Keratinocyte (primary cell): Measurements from ENCODE around the gene CUL1.

Experiments used
- CTCF ChIP-seq, 3 experiments: IDR thresholded peaks in 1 of 3; conservative IDR thresholded peaks in 1 of 3; optimal IDR thresholded peaks in 1 of 3; 2 replicates in 2 of 3; 3 replicates in 1 of 3; pipeline versions ENCODE3 to v1.5.1; 2011; ENCODE audit warnings: low read length in 3 of 3, mild to moderate bottlenecking in 3 of 3, moderate library complexity in 2 of 3, control low read depth in 1 of 3, inconsistent platforms in 1 of 3; ENCODE audit not compliant: insufficient read depth in 2 of 3; ENCODE audit errors: extremely low read depth in 1 of 3
- EZH2 ChIP-seq: IDR thresholded peaks from one replicate; pipeline ENCODE4 v1.6.1; 2012; ENCODE audit warnings: inconsistent platforms, mild to moderate bottlenecking, low read length, moderate library complexity

- TF ChIP-seq CTCF (optimal IDR thresholded peaks at IDR 0.05 in 1 of 3, IDR thresholded peaks at IDR 0.05 in 1 of 3, conservative IDR thresholded peaks at IDR 0.05 in 1 of 3; ENCODE audit: extremely low read depth in 1 of 3, insufficient read depth in 2 of 3, low read length in 3 of 3) = no peak
- no peak for TF ChIP-seq EZH2
These were observed 10.2 kb upstream of the CUL1 start for GRCh38 chr7:148688526-148688925.
